AG04449 (cell line): ENCODE data around the gene CES2.

Source experiments
- CTCF ChIA-PET: fragments of 350-600 bp; formaldehyde crosslinking; extraction: SDS; loops from one replicate; lab custom pipeline; 2021; ENCODE audit warnings: antibody characterized with exemption; lab: Yijun Ruan, JAX
- POLR2A ChIA-PET: fragments of 400-600, 350-600 bp; formaldehyde crosslinking; extraction: SDS; loops from one replicate; lab custom pipeline; 2020; ENCODE audit warnings: antibody characterized with exemption, inconsistent platforms; lab: Yijun Ruan, JAX
- DNase-seq: peaks from one replicate; pipeline ENCODE4 v3.0.0-alpha.2; 2010; ENCODE audit warnings: low read depth, low spot score
- H3K4me3 ChIP-seq: 2 replicates; pipeline ENCODE4 v1.5.1; 2011; ENCODE audit warnings: low read depth, mild to moderate bottlenecking, control low read depth, low read length
- CTCF ChIP-seq: IDR thresholded peaks from one replicate; pipeline ENCODE4 v1.5.1; 2011; ENCODE audit warnings: mild to moderate bottlenecking, moderate library complexity, low read length, control low read depth, inconsistent platforms; ENCODE audit not compliant: insufficient read depth; ENCODE audit errors: missing control alignments

Gene CES2

GRCh38 chr16:66904846-66905632 is 30.3 kb upstream of the CES2 start:
- no peak for DNase-seq
- no peak for TF ChIP-seq CTCF
- H3K4me3 ChIP-seq = no peak overlapping the region
- ChIA-PET POLR2A (no interaction called here), CTCF (interaction anchor here (0.7 to 24.6 kb wide), 10 partner anchors 10 to 109 kb away, joined by 3 to 350 read pairs (median 3); partner anchors contain the start of genes CDH16, CES3 and RRAD)

DNA sequence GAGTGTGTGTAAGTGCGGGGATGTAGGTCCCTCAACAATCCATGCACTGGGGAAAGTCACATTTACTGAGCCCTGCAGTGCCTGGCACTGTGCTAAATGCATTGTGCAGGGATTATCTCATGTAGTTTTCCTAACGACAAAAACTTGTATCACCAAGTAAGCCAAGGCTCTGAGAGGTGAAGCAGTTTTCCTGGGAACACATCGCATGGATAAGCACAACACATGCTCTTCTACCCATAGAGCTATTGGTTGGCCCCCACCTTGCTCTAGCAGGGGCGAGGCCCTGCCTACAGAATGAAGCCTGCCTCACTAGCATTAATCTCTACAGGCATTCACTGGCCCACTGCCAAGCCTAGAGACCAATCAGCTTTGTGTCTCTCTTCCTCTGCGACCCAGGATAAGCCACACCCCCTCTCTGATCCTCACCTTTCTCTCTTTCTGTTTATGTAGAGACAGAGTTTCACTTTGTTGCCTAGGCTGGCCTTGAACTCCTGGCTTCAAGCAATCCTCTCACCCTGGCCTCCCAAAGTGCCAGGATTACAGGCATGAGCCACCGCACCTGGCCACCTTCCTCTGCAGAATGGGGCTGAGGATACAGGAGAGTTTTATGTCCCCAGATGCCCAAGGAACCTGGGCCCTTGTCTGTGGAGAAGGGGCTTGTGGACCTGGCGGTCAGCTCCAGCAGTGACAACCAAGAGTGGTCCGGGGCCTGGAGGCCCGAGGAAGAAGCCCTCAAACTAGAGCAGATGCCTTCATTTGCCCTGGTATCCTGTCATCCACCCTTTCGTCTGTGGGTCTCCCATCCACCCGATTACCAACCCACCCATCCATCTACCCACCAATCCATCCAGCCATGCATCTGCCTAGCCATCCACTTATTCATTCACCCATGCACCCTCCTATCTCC is 29.4 kb upstream of the CES2 start:
- ChIA-PET POLR2A (no interaction called here), CTCF (interaction anchor here (0.7 to 24.6 kb wide), 8 partner anchors 9 to 38 kb away, joined by 3 to 350 read pairs (median 4); partner anchors contain the start of genes CDH16 and RRAD)
- DNase-seq = no peak

DNA sequence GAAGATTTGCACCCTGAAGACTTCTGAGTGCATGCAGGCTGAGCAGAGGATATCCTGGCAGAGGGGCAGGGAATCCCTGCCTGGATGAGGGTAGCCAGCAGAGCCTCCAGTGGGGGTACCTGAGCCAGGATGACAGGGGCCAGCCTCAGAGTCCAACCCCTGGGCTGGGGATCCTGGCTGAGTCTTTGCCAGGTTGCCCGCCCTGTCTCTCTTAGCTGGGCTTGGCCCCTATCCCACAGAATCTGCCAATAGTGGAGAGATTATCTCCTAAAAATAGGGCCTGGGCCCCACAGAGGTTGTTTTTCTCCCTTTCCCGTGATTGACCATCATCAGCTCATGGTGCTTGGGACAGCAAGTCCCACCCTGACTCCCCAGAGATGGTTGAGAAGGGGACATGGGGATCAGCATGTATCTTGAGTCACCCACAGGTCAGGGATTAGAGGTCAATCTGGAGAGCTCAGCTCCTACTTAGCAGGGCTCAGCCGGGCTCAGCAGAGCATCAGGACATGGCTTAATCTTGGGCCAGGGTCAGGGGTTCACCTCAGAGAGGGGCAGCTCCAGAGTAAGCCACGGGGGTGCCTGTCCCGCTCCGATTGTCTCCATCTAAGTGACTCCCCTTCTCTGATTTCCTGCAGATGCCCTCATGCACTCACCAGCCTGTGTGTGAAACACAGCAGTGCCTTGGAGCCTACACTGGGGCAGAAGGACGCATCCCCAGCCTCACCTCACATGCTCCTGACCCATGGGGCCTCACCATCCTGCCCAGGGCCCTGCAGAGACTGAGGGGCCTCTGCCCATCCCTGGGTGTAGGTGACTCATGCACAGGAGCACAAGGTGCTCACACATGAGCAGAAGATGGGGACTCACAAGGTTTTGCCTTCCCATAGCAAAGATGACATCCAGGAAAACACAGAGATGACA is 28.1 kb upstream of the CES2 start:
- POLR2A ChIA-PET = no interaction called here
- H3K4me3 ChIP-seq = no peak overlapping the region
- no peak for DNase-seq
- CTCF ChIA-PET = interaction anchor here (0.7 to 24.6 kb wide), 5 partner anchors 10 to 34 kb away, joined by 3 to 350 read pairs (median 5); partner anchors contain the start of genes CDH16 and RRAD
- no peak for TF ChIP-seq CTCF

More for the DNA sequence above, 29.4 kb upstream of the CES2 start:
- no peak overlapping the region for H3K4me3 ChIP-seq
- no peak for TF ChIP-seq CTCF

DNA sequence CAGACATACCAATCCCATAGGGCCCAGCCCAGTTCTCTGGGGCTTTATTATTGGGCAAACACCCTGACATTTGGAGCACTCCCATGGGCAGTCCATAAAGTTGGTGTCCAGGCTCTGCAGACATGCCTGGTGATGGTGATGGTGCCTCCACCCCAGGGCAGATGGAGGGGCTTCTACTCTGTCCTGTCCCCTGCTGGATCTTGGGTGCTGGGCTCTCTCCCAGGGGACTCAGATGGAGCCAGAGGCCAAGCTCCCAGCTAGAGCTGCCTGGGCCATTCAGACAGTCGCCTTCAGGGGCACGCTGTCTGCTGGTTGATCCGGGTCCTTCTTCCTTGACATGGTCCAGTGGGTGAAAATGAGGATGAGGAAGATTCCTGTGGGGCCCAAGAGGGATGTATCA is 27.2 kb upstream of the CES2 start:
- TF ChIP-seq CTCF = no peak
- POLR2A ChIA-PET = no interaction called here
- no peak for DNase-seq
- CTCF ChIA-PET = interaction anchor here (7.9 to 24.6 kb wide), 2 partner anchors 11 to 14 kb away, joined by 66 to 350 read pairs; partner anchors contain the start of genes CDH16 and RRAD
- H3K4me3 ChIP-seq = no peak overlapping the region

- CTCF ChIA-PET = interaction anchor here (0.6 to 24.6 kb wide), 6 partner anchors 8 to 749 kb away, joined by 3 to 350 read pairs (median 10); partner anchors contain the start of genes CDH16 and RRAD
- POLR2A ChIA-PET = no interaction called here
- H3K4me3 ChIP-seq = no peak overlapping the region
Measured at GRCh38 chr16:66908762-66909559, 26.4 kb upstream of the CES2 start.

More at GRCh38 chr16:66908762-66909559, 26.4 kb upstream of the CES2 start:
- DNase-seq = no peak
- TF ChIP-seq CTCF = no peak
